Neural progenitor cell (in vitro differentiated cells): Measurements from ENCODE around the gene HS6ST3. TPM values are rescaled to one million over a fixed set of nuclear protein-coding genes. Genes with fewer than 3 reads are reported as not detected.

Experiments used
- DNase-seq: peaks from one replicate; pipeline ENCODE4 v3.0.0-alpha.2; 2016; ENCODE audit warnings: low spot score
- H2AFZ ChIP-seq: fragments of 200-600 bp; sonication (generic); replicated peaks from 2 replicates; pipeline ENCODE4 v1.6.1; 2016; ENCODE audit warnings: antibody characterized with exemption
- H3F3A ChIP-seq: fragments of 200-600 bp; sonication (generic); 2 replicates; pipeline ENCODE4 v1.6.1; 2016; ENCODE audit warnings: antibody characterized with exemption, low read depth
- H3K27ac ChIP-seq: fragments of 200-600 bp; sonication (generic); 2 replicates; pipeline ENCODE4 v1.5.1; 2016; ENCODE audit warnings: mild to moderate bottlenecking
- H3K27me3 ChIP-seq: fragments of 200-600 bp; sonication (generic); 2 replicates; pipeline ENCODE4 v1.6.1; 2016; ENCODE audit warnings: mild to moderate bottlenecking, moderate library complexity
- H3K36me3 ChIP-seq: fragments of 200-600 bp; sonication (generic); 2 replicates; pipeline ENCODE4 v1.5.1; 2016
- H3K4me1 ChIP-seq: fragments of 200-600 bp; sonication (generic); 2 replicates; pipeline ENCODE4 v1.6.1; 2016; ENCODE audit warnings: mixed run types
- H3K4me2 ChIP-seq: fragments of 200-600 bp; sonication (generic); 2 replicates; pipeline ENCODE4 v1.6.1; 2016
- H3K4me3 ChIP-seq: fragments of 200-600 bp; sonication (generic); 2 replicates; pipeline ENCODE4 v1.5.1; 2016
- H3K79me2 ChIP-seq: fragments of 200-600 bp; sonication (generic); 2 replicates; pipeline ENCODE4 v1.6.1; 2016; ENCODE audit warnings: low read depth
- H3K9ac ChIP-seq: fragments of 200-600 bp; sonication (generic); 2 replicates; pipeline ENCODE4 v1.6.1; 2016
- H3K9me3 ChIP-seq: fragments of 200-600 bp; sonication (generic); 2 replicates; pipeline ENCODE4 v1.5.1; 2016; ENCODE audit warnings: low read depth
- H4K20me1 ChIP-seq: fragments of 200-600 bp; sonication (generic); 2 replicates; pipeline ENCODE4 v1.6.1; 2016; ENCODE audit warnings: low read depth
- H3K27ac Mint-ChIP-seq: 3 replicates; pipeline ENCODE4 v1.8.0; 2021; ENCODE audit warnings: mixed read lengths
- H3K27me3 Mint-ChIP-seq: 2 replicates; pipeline ENCODE4 v1.8.0; 2022; ENCODE audit warnings: low read depth, mild to moderate bottlenecking, inconsistent platforms, moderate library complexity, mixed read lengths; ENCODE audit not compliant: insufficient read depth
- H3K36me3 Mint-ChIP-seq: 3 replicates; pipeline ENCODE4 v1.8.0; 2021; ENCODE audit warnings: mixed read lengths
- H3K4me1 Mint-ChIP-seq: 3 replicates; pipeline ENCODE4 v1.8.0; 2021; ENCODE audit warnings: mixed read lengths
- H3K4me3 Mint-ChIP-seq: 3 replicates; pipeline ENCODE4 v1.8.0; 2021; ENCODE audit warnings: mild to moderate bottlenecking, moderate library complexity, mixed read lengths
- H3K9me3 Mint-ChIP-seq: 3 replicates; pipeline ENCODE4 v1.8.0; 2020; ENCODE audit warnings: mixed read lengths
- CTCF ChIP-seq: fragments of 200-600 bp; sonication (generic); IDR thresholded peaks from 2 replicates; pipeline ENCODE4 v1.5.1; 2017; ENCODE audit warnings: antibody characterized with exemption, mild to moderate bottlenecking
- EZH2 ChIP-seq: fragments of 200-600 bp; sonication (generic); IDR thresholded peaks from 2 replicates; pipeline ENCODE4 v1.6.1; 2017; ENCODE audit warnings: antibody characterized with exemption, mild to moderate bottlenecking, moderate library complexity
- EZH2phosphoT487 ChIP-seq: fragments of 200-600 bp; sonication (generic); IDR thresholded peaks from 2 replicates; pipeline ENCODE4 v1.6.1; 2017; ENCODE audit warnings: antibody characterized with exemption
- total RNA-seq: library from RNA; depleted of rRNA; stranded (reverse); fragments of >200 nt; gene quantifications from 2 replicates; pipeline ENCODE4 v1.2.3, GENCODE V29; 2015; ENCODE audit warnings: low replicate concordance

Gene HS6ST3
- total RNA-seq, 1 donor from 2014 or later, result 0.39 TPM

- Histone ChIP-seq H4K20me1 (no peaks in the 10 kb centered on the region), H3K4me2 (no peak overlapping the region), H3K9ac (no peak overlapping the region), H3K79me2 (no peaks in the 10 kb centered on the region), H3K36me3 (no peaks in the 10 kb centered on the region), H3K27ac (no peak overlapping the region), H3K9me3 (no peaks in the 10 kb centered on the region), H3F3A (no peaks in the 10 kb centered on the region), H2AFZ (peak overlapping the region; percentile 66), H3K4me1 (no peaks in the 10 kb centered on the region), H3K4me3 (no peak overlapping the region), H3K27me3 (no peaks in the 10 kb centered on the region)
- Mint-ChIP-seq H3K27ac (no peak overlapping the region), H3K27me3 (no peaks in the 10 kb centered on the region), H3K4me1 (no peaks in the 10 kb centered on the region), H3K4me3 (no peak overlapping the region), H3K36me3 (no peaks in the 10 kb centered on the region), H3K9me3 (no peaks in the 10 kb centered on the region)
- peak; percentile 39 for TF ChIP-seq CTCF
- no peak for TF ChIP-seq EZH2
- peak; percentile 32 for DNase-seq
These were observed 17.5 kb upstream of the HS6ST3 start for GRCh38 chr13:96072392-96072791.

- H3K27me3 Mint-ChIP-seq, result no peaks in the 10 kb centered on the region
- Histone ChIP-seq H3K79me2 (no peaks in the 10 kb centered on the region), H3K4me2 (no peak overlapping the region), H3K9ac (no peak overlapping the region), H3K27ac (no peak overlapping the region), H3K4me1 (no peaks in the 10 kb centered on the region), H3F3A (no peaks in the 10 kb centered on the region), H3K27me3 (no peaks in the 10 kb centered on the region), H3K4me3 (no peak overlapping the region), H3K36me3 (no peaks in the 10 kb centered on the region), H2AFZ (no peak overlapping the region), H3K9me3 (no peaks in the 10 kb centered on the region), H4K20me1 (no peaks in the 10 kb centered on the region)
- H3K4me1 Mint-ChIP-seq, result no peaks in the 10 kb centered on the region
- TF ChIP-seq CTCF, result peak; percentile 72
- no peak for TF ChIP-seq EZH2
- TF ChIP-seq EZH2phosphoT487, result no peak
- no peaks in the 10 kb centered on the region for H3K9me3 Mint-ChIP-seq
- H3K36me3 Mint-ChIP-seq, result no peaks in the 10 kb centered on the region
- no peak for DNase-seq
- no peak overlapping the region for H3K4me3 Mint-ChIP-seq
- no peak overlapping the region for H3K27ac Mint-ChIP-seq
These were observed 13.9 kb upstream of the HS6ST3 start for GRCh38 chr13:96075953-96076543.

DNA sequence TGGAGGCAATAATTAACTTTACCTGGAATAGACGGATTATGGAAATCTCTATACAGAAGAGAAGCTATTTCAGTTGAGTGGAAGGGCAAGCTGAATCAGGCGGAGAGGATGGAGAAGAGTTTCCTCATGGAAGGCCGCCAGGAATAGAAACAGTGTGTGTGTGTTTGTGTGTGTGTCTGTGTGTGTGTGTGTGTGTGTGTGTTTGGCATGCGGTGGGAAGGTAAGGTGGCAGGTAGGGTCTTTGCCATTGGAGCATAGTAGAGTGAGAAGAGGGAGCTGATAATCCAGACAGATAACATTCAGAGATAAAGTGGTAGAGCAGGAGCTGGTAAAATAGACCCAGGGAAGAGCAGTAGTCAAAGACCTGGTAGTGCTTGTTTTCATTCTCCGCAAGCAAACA, 9.2 kb upstream of the HS6ST3 start:
- H3K79me2 ChIP-seq, result no peaks in the 10 kb centered on the region
- H3K27ac Mint-ChIP-seq, result no peak overlapping the region

More for the DNA sequence above, 9.2 kb upstream of the HS6ST3 start:
- Histone ChIP-seq H2AFZ (no peak overlapping the region), H3K27me3 (peaks cover 2% of the 10 kb centered on the region), H3K36me3 (no peaks in the 10 kb centered on the region), H3K4me2 (no peak overlapping the region), H3K27ac (no peak overlapping the region), H3K4me1 (no peaks in the 10 kb centered on the region), H3K9me3 (no peaks in the 10 kb centered on the region), H4K20me1 (no peaks in the 10 kb centered on the region), H3K9ac (no peak overlapping the region), H3K4me3 (no peak overlapping the region), H3F3A (no peaks in the 10 kb centered on the region)
- Mint-ChIP-seq H3K9me3 (no peaks in the 10 kb centered on the region), H3K27me3 (no peaks in the 10 kb centered on the region), H3K4me3 (no peak overlapping the region), H3K4me1 (peaks cover 5% of the 10 kb centered on the region), H3K36me3 (no peaks in the 10 kb centered on the region)
- DNase-seq, result no peak
- no peak for TF ChIP-seq CTCF
- TF ChIP-seq EZH2phosphoT487, result no peak
- TF ChIP-seq EZH2, result no peak
